IMR-90 (cell line): ENCODE results near the gene NIPAL4. TPM values are rescaled to one million over a fixed set of nuclear protein-coding genes. Genes with fewer than 3 reads are reported as not detected.

Experiments used
- ATAC-seq: fragments of 200-7000 bp; cut with Tn5 transposase; 2 replicates; pipeline ENCODE4 v1.9.1; 2020; ENCODE audit warnings: low read depth, mild to moderate bottlenecking, moderate library complexity
- BruUV-seq: library from RNA; stranded (reverse); fragments of 400-500 nt; replicated peaks from 2 replicates; lab custom pipeline; 2021; lab: Mats Ljungman, UMichigan
- CTCF ChIA-PET: fragments of 300-600 bp; formaldehyde crosslinking; extraction: SDS; loops from one replicate; lab custom pipeline; 2021; ENCODE audit warnings: antibody characterized with exemption; lab: Yijun Ruan, JAX
- POLR2A ChIA-PET: fragments of 300-600 bp; sonication (Branson Sonifier 250); formaldehyde crosslinking; loops from one replicate; lab custom pipeline; 2022; ENCODE audit warnings: antibody characterized with exemption; ENCODE audit not compliant: unreplicated experiment; lab: Charles Lee
- DNase-seq: peaks from one replicate; pipeline ENCODE4 v3.0.0; 2013
- H2AFZ ChIP-seq: replicated peaks from 2 replicates; pipeline ENCODE3; 2013; ENCODE audit warnings: low read length, mild to moderate bottlenecking; ENCODE audit not compliant: poor library complexity
- H2AK5ac ChIP-seq: 2 replicates; pipeline ENCODE4 v1.6.1; 2013; ENCODE audit warnings: low read depth, low read length, inconsistent platforms
- H2AK9ac ChIP-seq: replicated peaks from 2 replicates; pipeline ENCODE3; 2013; ENCODE audit warnings: mild to moderate bottlenecking, low read depth, low read length, moderate library complexity; ENCODE audit not compliant: poor library complexity
- H2BK120ac ChIP-seq: 2 replicates; pipeline ENCODE4 v1.6.1; 2013; ENCODE audit warnings: low read depth, low read length, inconsistent platforms
- H2BK15ac ChIP-seq: 3 replicates; pipeline ENCODE4 v1.6.1; 2013; ENCODE audit warnings: low read depth, low read length, inconsistent platforms
- H2BK20ac ChIP-seq: 2 replicates; pipeline ENCODE4 v1.6.1; 2013; ENCODE audit warnings: low read depth, mild to moderate bottlenecking, inconsistent platforms, low read length, moderate library complexity
- H2BK5ac ChIP-seq: 2 replicates; pipeline ENCODE4 v1.6.1; 2013; ENCODE audit warnings: mild to moderate bottlenecking, low read depth, low read length, inconsistent platforms; ENCODE audit not compliant: poor library complexity, severe bottlenecking
- H3K14ac ChIP-seq: replicated peaks from 2 replicates; pipeline ENCODE4 v1.6.1; 2013; ENCODE audit warnings: low read depth, low read length, inconsistent platforms
- H3K18ac ChIP-seq: 2 replicates; pipeline ENCODE4 v1.6.1; 2013; ENCODE audit warnings: low read depth, low read length, control low read depth
- H3K23ac ChIP-seq: 2 replicates; pipeline ENCODE4 v1.6.1; 2013; ENCODE audit warnings: low read depth, low read length, inconsistent platforms
- H3K27ac ChIP-seq: 2 replicates; pipeline ENCODE4 v1.5.1; 2013; ENCODE audit warnings: mild to moderate bottlenecking, control low read depth, low read length; ENCODE audit not compliant: insufficient read depth
- H3K27me3 ChIP-seq: 2 replicates; pipeline ENCODE4 v1.6.1; 2013; ENCODE audit warnings: low read length; ENCODE audit not compliant: control insufficient read depth, insufficient read depth
- H3K36me3 ChIP-seq: 2 replicates; pipeline ENCODE4 v1.6.1; 2013; ENCODE audit warnings: low read length, mixed read lengths; ENCODE audit not compliant: control insufficient read depth, insufficient read depth
- H3K4ac ChIP-seq: 2 replicates; pipeline ENCODE4 v1.6.1; 2013; ENCODE audit warnings: low read depth, low read length, inconsistent platforms
- H3K4me1 ChIP-seq: 2 replicates; pipeline ENCODE4 v1.6.1; 2013; ENCODE audit warnings: low read length, mixed read lengths; ENCODE audit not compliant: control insufficient read depth, insufficient read depth
- H3K4me2 ChIP-seq: 2 replicates; pipeline ENCODE4 v1.6.1; 2013; ENCODE audit warnings: low read depth, mild to moderate bottlenecking, control low read depth, low read length, moderate library complexity
- H3K4me3 ChIP-seq: 2 replicates; pipeline ENCODE4 v1.5.1; 2013; ENCODE audit warnings: low read depth, mild to moderate bottlenecking, control low read depth, low read length, moderate library complexity; ENCODE audit not compliant: insufficient read depth
- H3K56ac ChIP-seq: 2 replicates; pipeline ENCODE4 v1.6.1; 2013; ENCODE audit warnings: low read length, inconsistent platforms; ENCODE audit not compliant: insufficient read depth; ENCODE audit errors: extremely low read depth
- H3K79me1 ChIP-seq, 2 experiments: 2 replicates each; pipeline ENCODE4 v1.6.1; 2013; ENCODE audit warnings: low read length in 2 of 2, inconsistent platforms in 1 of 2, low read depth in 1 of 2
- H3K9ac ChIP-seq: 2 replicates; pipeline ENCODE4 v1.6.1; 2013; ENCODE audit warnings: low read depth, low read length, control low read depth
- H3K9me1 ChIP-seq: 2 replicates; pipeline ENCODE4 v1.6.1; 2013; ENCODE audit warnings: low read length, inconsistent platforms; ENCODE audit not compliant: insufficient read depth
- H3K9me3 ChIP-seq: 2 replicates; pipeline ENCODE4 v1.6.1; 2013; ENCODE audit warnings: low read length; ENCODE audit not compliant: control insufficient read depth, insufficient read depth
- H4K20me1 ChIP-seq: 2 replicates; pipeline ENCODE4 v1.6.1; 2013; ENCODE audit warnings: low read length, inconsistent platforms; ENCODE audit not compliant: insufficient read depth
- H4K5ac ChIP-seq: 2 replicates; pipeline ENCODE4 v1.6.1; 2013; ENCODE audit warnings: mild to moderate bottlenecking, low read depth, low read length, control low read depth
- H4K8ac ChIP-seq, 2 experiments: 2 replicates each; pipeline ENCODE4 v1.6.1; 2013; ENCODE audit warnings: low read depth in 2 of 2, low read length in 2 of 2, control low read depth in 1 of 2, inconsistent platforms in 1 of 2
- H4K91ac ChIP-seq: 2 replicates; pipeline ENCODE4 v1.6.1; 2013; ENCODE audit warnings: low read depth, low read length, inconsistent platforms; ENCODE audit not compliant: insufficient read depth
- BHLHE40 ChIP-seq: fragments of 150-350 bp; IDR thresholded peaks from 2 replicates; pipeline ENCODE4 v1.6.1; 2016; ENCODE audit warnings: mild to moderate bottlenecking, low read depth, low read length
- CTCF ChIP-seq: conservative IDR thresholded peaks from 2 replicates; pipeline ENCODE4 v1.5.1; 2012; ENCODE audit warnings: mild to moderate bottlenecking, low read depth, low read length, improper control_type of control experiment
- ELK1 ChIP-seq: fragments of 150-350 bp; IDR thresholded peaks from 2 replicates; pipeline ENCODE4 v1.6.1; 2016; ENCODE audit warnings: low read depth, mild to moderate bottlenecking, low read length, moderate library complexity, borderline replicate concordance
- NFE2L2 ChIP-seq: fragments of 150-350 bp; IDR thresholded peaks from 2 replicates; pipeline ENCODE4 v1.6.1; 2016; ENCODE audit warnings: low read depth, mild to moderate bottlenecking, low read length
- POLR2A ChIP-seq: IDR thresholded peaks from 2 replicates; pipeline ENCODE4 v1.6.1; 2012; ENCODE audit warnings: mild to moderate bottlenecking, low read depth, low read length
- RCOR1 ChIP-seq: IDR thresholded peaks from 2 replicates; pipeline ENCODE4 v1.6.1; 2012; ENCODE audit warnings: mild to moderate bottlenecking, low read length, improper control_type of control experiment; ENCODE audit not compliant: insufficient replicate concordance
- RFX5 ChIP-seq: IDR thresholded peaks from 2 replicates; pipeline ENCODE4 v1.8.0; 2012; ENCODE audit warnings: low read depth, mild to moderate bottlenecking, low read length, moderate library complexity
- WGBS, 2 experiments: methylation state at CpG; one replicate each; pipeline versions ENCODE4 v1.1.5 to v1.1.7; 2013; ENCODE audit warnings: missing lambda C conversion rate in 2 of 2; ENCODE audit not compliant: insufficient read length in 1 of 2; ENCODE audit errors: extremely low coverage in 2 of 2; 5-methylcytosine and 5-hydroxymethylcytosine counted together
- dilution Hi-C: fragments of 300-500 bp; cut with HindIII; formaldehyde crosslinking; loops from one replicate; pipeline ENCODE4 v1.14.3; 2018; ENCODE audit warnings: low sequenced_read_pairs; ENCODE audit not compliant: unreplicated experiment
- in situ Hi-C: fragments of 300-500 bp; cut with MboI; formaldehyde crosslinking; loops from 3 replicates; pipeline ENCODE4 v1.14.3; 2019; ENCODE audit warnings: low sequenced_read_pairs, inconsistent platforms, mixed read lengths
- intact Hi-C: fragments of 100-400 bp; cut with micrococcal nuclease; formaldehyde crosslinking; loops from 2 replicates; pipeline ENCODE4 v1.10.0; 2022
- polyA plus RNA-seq, 3 experiments: library from polyadenylated mRNA; depleted of rRNA; stranded (reverse); fragments of >200 nt; gene quantifications; 2 replicates each; pipeline ENCODE4 v1.2.3, GENCODE V29; 2012; ENCODE audit warnings: low replicate concordance in 1 of 3
- total RNA-seq: library from RNA; depleted of rRNA; stranded (reverse); fragments of >200 nt; gene quantifications from 2 replicates; pipeline ENCODE4 v1.2.3, GENCODE V29; 2012

NIPAL4 gene
- total and polyA plus RNA-seq, 2 of the 4 experiments (the other 2 are of a cell fraction) = 0.18 to 0.39 TPM

- no peaks in the 10 kb centered on the region for H3K9me3 ChIP-seq
- no peak overlapping the region for H2BK5ac ChIP-seq
- no peak overlapping the region for H3K9ac ChIP-seq
- peaks cover 9% of the 10 kb centered on the region; the same call in 1 of the 2 replicates for H3K4me1 ChIP-seq
- DNase-seq (no peak), ATAC-seq (no peak)
- no peak overlapping the region for H3K18ac ChIP-seq
- TF ChIP-seq BHLHE40 = no peak
- no peak for TF ChIP-seq CTCF
- TF ChIP-seq ELK1 = no peak
- TF ChIP-seq NFE2L2 = no peak
- no peak for TF ChIP-seq POLR2A
- no peak for TF ChIP-seq RFX5
- no peak for TF ChIP-seq RCOR1
- H3K36me3 ChIP-seq = peaks cover 25% of the 10 kb centered on the region
- no peak overlapping the region for H2BK120ac ChIP-seq
- H4K20me1 ChIP-seq = no peaks in the 10 kb centered on the region
- no peak overlapping the region for H3K56ac ChIP-seq
- peaks cover 14 to 43% of the 10 kb centered on the region in 2 experiments for H3K79me1 ChIP-seq
- intact Hi-C loops = loop anchor here (1.0 to 5.0 kb wide), 7 partner anchors 45 to 240 kb away; partner anchors contain the start of gene ADAM19
- H4K91ac ChIP-seq = no peak overlapping the region
- H3K4me2 ChIP-seq = no peak overlapping the region
- H3K4me3 ChIP-seq = no peak overlapping the region
- peaks cover 19% of the 10 kb centered on the region for H3K9me1 ChIP-seq
- TSS peak; percentile 53 for BruUV-seq
- no peaks in the 10 kb centered on the region for H3K27me3 ChIP-seq
- H3K27ac ChIP-seq = no peak overlapping the region
- H4K8ac ChIP-seq = no peak overlapping the region
- in situ Hi-C loops = loop anchor here (5.0 kb wide), 1 partner anchor 111 kb away; no protein-coding TSS in a partner anchor
- no peak overlapping the region for H2AK9ac ChIP-seq
- no peak overlapping the region for H3K14ac ChIP-seq
- H4K5ac ChIP-seq = no peak overlapping the region
- ChIA-PET POLR2A (no interaction called here), CTCF (interaction anchor here (1.1 kb wide), 1 partner anchor 107 kb away, joined by 3 read pairs; no protein-coding TSS in a partner anchor)
- H2AFZ ChIP-seq = no peak overlapping the region
- H2BK15ac ChIP-seq = no peak overlapping the region
- H3K23ac ChIP-seq = no peak overlapping the region; the same call in 1 of the 2 replicates
- no peak overlapping the region for H3K4ac ChIP-seq
- H2BK20ac ChIP-seq = no peak overlapping the region
- H2AK5ac ChIP-seq = no peak overlapping the region
- dilution Hi-C loops = no loop called here
- no CpG with 5 or more reads among the region's 5 CpGs for WGBS, 2 experiments
Observed at GRCh38 chr5:157477814-157478494, 17.9 kb downstream of the NIPAL4 start.
